ENCODE measurements around the gene TRIAP1.
"Not testable (repeated sequence)": the region's sequence is repeated elsewhere in the genome, so short reads cannot be mapped to it uniquely, and the experiment has no call there.

Gene TRIAP1

DNA sequence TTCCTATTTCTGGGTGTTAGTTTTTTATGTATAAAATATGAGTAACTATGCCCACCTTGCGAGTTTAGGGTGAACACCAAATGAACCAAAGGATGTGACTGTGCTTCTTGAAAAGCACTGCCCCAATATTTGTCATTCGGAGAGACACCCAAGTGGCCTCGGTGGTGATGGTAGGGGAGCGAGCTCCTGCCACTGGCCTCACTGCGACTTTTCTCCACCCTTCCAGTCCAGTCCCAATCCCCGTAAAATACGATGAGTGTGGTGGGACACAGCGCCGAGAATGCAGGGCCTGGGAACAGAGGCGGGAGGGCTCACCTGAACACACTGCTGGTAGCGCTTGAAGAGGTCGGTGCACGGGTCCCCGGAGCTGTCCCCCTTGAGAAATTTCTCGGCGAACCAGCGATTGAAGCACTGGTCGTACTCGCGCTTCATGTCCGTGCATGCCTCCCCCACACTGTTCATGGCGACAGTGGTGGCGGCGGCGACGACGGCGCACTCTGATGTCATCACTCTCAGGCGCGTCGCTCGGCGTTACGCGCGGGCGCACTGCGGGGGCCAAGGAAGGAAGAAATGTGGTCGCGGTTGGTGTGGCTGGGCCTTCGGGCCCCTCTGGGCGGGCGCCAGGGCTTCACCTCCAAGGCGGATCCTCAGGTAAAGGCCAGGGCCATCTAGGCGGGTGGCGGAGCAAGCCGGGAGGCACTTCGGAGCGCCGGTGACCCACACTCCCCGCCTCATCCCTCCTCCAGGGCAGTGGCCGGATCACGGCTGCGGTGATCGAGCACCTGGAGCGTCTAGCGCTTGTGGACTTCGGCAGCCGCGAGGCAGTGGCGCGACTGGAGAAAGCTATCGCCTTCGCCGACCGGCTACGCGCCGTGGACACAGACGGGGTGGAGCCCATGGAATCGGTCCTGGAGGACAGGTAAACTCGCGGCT, at the start of gene TRIAP1, which contains the start of gene GATC:
TSS of gene TRIAP1 (minus strand) at position 474 of the 933 bp plus-strand sequence. CDS start at position 462, 12 bp downstream.
TSS of gene GATC (plus strand) at position 534 of the 933 bp plus-strand sequence. CDS start at position 571, 37 bp downstream.
- peak; percentile 92 for DNase-seq

DNA sequence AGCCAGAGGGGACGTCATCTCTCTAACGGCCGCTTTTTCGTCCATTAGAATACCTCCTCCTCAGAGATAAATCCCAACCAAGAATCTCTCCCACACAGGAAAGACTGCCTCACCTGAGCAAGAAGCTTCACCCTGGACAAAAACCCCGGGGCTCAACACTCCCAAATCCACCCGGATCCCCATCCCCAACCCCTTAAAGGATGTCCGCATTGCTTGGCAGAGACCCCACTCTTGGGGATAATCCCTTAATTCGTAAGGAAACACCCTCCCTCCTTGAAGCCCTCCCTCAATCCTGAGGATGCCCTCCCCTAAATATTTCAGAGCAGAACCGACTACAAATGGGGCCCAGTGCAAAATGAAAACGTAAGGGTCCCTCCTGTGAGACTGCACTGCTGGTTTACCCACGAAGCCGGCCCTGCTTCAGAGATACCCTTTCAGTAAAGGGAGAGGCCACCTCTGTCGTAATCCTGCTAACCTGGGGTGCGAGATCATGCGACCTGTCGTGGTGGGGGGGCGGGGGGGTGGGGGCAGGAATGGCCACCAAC, 49.1 kb upstream of the TRIAP1 start:
- no peak for DNase-seq

DNA sequence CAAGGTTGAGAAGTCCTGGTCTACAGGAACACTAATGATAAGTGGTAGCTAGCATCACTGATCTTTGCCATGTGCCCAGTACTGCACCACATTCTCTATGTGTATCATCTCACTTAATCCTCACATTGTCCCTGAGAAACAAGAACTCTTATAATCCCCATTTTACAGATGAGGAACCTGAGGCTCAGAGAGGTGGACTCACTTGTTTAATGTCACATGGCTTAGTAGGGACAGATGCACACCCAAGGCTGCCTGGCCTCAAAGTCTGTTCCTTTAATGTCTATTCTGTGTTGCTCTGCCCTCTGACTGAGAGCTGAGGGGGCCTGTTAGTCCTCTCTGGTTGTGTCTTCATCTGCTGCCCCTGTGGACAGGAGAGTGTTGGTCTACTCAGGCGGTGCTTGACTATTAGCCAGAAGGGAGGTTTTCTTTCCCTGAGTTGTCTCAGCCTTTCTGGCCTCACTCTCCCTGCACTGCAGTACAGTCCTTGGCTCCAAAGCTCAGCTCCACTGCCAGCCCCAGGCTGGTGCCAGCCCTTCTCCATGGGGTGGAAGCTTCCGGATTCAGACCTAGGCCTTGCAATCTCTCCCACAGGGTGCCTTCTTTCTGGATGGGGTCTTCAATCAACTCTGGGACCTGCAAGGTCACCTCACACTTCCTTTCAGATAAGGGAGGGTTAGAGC, 44.8 kb upstream of the TRIAP1 start:
- no peak for DNase-seq

DNA sequence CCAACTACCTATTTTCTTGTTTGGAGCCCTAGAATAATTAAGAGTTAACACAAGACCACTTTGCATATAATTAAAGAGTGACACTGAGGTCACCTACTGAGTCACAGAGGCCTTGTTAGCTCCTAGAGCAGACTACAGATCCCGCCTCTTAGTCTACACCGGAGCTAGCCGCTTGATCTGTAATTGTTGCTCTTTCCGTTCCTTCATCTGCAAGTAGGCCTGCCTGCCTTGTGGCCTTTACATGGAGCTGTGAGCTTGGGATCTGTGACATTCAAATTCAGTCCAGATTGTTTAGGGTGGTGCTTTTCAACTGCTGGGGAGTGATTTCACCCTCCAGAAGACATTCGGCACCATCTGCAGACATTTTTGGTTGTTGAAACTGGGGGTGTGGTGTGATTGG, 44.1 kb upstream of the TRIAP1 start:
- DNase-seq: no peak

DNA sequence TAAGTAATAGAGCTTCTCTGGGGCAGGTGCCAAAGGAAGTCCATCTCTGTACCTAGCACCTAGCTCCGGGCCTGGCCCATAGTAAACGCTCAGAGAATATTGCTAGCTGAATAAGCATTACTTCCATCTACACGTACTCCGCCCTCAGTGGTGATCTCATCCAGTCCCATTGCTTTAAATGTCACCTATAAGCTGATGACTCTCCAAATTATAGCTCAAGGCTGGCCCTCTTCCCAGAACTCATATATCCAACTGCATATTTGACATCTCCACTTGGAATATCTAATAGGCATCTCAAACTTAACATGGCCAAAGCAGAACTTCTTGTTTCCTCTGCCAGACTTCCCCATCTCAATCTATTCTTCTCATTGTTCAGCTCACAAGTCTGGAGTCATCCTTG, 42.8 kb upstream of the TRIAP1 start:
- DNase-seq: no peak

DNA sequence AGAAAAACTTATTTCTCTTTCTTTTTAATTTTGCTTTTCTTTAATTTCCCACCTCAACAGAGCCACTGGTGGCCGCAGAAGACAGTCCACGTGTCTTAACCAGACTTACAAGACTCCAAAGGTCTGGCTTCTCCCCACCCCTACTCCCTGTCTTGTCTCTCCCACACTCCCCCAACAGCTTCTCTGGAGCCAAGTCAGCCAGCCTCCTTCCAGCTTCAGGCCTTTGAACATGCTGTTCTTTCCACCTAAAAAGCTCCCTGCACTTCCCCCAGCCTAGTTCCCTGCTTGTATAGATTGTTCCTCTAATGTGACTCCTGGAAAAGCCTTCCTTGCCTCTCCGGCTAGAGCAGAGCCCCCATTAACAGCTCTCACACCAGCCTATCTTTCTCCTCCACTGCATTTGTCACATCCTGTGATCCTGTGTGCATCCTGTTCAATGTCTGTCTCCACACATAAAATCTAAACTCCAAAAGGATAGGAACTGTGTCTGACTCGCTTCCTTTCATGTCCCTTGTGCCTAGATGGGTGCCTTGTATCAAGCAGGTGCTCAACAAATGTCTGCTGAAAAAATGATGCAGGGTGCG, 42.0 kb upstream of the TRIAP1 start:
- no peak for DNase-seq

DNA sequence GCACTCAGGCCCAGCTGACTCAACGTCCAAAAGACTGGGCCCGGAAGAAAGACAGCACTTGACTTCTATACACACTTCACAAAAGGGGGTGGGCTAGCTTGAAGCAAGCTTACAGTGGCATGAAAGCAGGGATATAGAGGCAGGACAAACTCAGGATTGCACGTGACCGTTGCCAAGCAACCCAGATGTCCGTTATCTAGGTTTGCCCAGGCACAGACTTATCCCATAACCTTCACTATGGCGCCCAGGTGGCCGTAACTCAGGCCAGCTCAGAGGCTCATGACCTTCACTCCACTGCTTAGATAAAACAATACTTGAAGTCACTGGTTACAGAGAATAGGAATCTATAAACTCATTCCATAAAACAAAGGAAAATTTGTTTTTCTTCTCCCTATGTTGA, 41.4 kb upstream of the TRIAP1 start:
- not testable (repeated sequence) for DNase-seq

DNA sequence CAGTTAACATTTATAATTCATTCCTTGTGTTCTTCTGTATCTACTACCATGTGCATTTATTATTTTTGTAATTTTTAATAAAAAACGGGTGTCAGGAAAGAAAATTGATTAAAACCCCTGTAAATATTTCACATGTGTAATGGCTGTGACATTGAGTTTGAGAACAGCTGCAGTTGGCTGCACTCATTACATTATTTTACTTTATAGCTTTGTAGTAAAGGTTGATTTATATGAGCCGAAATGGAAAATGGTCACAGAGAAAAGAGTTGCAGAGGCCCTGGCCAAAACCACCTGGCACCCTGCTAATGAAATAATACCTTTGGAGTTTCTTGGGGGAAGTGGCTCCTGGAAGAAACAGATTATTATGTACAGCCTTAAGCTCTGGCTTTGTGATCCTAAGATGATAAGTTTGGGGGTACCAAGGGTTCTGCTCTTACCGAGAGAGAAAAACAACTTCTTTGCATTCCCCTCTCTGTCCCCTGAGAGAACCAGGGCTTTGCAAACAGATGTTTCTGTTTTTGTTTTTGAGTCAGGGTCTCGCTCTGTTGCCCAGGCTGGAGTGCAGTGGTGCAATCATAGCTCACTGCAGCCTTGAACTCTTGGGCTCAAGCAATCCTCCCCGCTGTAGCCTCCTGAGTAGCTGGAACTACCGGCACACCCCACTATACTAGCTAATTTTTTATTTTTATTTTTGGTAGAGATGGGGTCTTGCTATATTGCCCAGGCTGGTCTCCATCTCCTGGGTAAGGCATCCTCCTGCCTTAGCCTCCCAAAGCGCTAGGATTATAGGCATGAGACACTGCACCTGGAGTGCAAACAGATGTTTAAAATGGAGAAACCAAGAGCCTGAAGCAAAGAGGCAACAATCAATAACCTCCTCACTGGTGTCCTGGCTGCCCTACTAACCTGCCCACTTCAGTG, 40.0 kb upstream of the TRIAP1 start:
- no peak for DNase-seq

DNA sequence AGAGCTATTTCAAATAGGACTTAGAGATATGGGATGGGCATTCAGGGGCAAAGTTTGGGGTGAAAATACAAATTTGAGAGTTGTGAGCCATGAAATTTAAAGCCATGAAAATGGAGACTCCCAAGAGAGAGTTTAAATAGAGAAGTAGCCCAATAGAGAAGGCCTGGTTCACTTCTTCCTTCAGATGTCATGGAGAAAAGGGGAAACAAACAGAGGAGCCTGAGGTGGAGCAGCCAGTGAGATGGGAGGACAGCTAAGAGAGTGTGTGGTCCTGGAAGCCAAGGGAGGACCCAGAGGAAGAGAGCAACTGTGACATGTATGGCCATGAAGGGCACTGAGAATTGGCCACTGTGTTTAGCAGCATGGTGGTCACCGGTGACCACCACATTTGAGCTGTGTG, 37.4 kb upstream of the TRIAP1 start:
- DNase-seq: no peak

DNA sequence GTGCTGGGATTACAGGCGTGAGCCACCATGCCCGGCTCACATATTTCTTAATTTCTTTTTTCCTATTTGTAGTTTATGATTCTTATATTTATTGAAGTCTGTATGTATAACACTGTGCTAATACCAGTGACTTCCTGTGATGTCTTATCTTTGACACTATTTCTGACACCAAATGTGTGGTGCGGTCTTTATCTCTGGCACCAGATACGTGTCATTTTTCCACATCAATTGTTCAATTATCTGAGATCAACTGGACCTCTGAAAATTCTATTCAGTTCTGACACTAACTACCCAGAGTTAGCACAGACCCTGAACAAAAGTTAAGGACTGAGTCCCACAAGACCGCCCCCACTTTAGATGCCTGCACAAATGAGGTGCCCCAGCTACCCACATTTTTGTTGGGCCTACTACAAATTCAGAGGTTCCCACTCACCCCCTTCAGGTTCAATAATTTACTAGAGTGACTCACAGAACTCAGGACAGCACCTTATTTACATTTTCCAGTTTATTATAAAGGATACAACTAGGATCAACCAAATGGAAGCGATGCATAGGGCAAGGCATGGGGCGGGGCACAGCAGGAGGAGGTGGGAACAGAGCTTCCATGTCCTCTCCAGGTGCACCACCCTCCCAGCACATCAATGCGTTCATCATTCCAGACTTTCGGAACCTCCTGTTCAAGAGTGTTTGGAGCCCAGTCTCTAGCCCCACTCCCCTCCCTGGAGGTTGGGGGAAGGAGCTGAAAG, 35.0 kb upstream of the TRIAP1 start:
- DNase-seq: no peak

DNA sequence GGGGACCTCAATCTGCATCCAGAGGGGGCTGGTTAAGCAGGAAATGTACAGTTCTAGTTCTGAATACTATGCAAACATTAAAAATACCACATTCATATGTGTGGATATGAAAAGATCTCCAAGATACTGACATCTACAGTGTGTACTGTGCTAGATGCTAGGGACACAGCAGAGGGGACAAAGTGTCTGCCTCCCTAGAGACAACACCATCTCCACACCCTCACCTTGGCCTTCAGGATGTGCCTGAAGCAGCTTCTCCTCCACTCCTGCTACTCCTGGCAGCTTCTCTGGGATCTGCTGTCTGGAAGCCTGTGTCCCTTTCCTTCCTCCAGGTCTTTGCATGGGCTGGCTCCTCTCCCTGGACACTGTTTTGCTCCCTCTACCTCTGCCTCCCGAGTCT, 34.0 kb upstream of the TRIAP1 start:
- no peak for DNase-seq

DNA sequence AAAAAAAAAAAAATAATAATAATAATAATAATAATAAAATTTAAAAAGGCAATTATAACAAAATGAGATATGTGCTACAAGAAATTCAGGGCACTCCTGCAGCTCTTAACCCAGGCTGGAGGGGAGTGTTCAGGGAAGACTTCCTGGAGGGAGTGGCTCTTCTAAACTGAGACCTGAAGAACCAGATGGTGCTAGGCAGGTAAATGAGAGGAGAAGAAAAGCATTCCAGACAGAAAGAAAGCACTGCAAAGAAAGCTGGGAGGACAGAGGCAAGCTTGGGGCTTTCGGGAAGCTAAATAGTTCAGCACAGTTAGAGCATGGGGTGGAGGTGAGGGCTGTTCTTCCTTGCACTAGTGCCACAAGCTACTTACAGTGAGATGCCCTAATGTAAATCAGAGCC, 33.3 kb upstream of the TRIAP1 start:
- no peak for DNase-seq

DNA sequence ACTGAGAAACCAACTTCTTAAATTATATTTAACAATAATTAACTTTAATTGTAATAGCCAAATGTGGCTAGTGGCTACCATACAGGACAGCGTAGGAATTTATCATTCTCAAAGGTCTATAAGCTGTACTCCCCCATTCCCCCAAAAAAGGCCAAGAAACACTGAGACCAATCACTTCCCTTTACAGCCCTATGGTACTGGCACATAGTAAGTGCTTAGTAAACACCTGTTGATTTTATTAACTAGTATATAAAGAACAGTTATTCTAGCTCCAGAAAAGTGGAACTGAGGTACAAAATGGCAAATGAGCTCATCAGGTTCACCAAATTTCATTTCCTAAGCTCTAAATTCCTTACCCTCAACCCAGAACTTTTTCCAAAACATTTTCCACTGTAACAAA, 29.5 kb upstream of the TRIAP1 start:
- no peak for DNase-seq

DNA sequence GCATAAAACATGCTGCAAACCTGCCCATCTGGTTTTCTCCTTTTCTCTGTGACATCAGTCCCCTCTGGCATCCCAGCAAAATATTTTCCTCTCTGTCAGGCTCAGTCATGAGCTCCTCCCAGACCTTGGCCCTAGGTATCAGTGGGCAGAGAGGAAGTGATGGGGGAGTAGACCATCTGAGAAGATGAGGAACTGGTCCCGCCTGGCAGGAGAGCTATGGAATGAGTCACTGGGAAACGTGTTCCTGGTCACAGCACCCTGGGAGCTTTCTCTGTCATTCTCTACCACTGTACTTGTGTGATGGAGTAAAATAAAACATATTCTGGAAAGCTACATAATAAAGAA, 28.4 kb upstream of the TRIAP1 start:
- no peak for DNase-seq

DNA sequence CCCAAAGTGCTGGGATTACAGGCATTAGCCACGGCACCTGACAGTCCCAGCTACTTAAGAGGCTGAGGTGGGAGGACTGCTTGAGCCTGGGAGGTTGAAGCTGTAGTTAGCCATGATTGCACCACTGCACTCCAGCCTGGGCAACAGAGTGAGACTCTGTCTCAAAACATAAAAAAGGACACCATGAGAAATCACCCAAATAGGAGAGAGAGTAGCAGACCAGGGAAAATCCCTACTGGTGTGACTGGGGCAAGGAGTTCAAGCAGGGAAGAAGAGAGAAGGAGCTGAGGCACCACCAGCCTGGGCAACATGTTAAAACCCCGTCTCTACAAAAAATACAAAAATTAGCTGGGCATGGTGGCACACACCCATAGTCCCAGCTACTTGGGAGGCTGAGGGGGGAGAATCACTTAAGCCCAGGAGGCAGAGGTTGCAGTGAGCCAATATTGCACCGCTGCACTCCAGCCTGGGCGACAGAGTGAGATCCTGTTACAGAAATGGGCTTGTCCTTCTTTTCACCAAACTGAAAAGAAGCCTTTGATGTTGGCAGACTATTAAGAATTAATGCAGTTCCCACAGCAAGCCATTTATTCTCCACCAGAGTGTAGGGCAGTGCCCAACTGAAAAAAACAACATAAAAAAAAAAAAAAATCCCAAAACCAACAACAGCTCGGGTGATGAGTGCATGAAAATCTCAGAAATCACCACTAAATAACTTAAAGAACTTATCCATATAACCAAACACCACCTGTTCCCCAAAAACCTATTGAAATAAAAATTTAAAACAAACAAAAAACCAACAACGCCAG, 27.8 kb upstream of the TRIAP1 start:
- DNase-seq: no peak

DNA sequence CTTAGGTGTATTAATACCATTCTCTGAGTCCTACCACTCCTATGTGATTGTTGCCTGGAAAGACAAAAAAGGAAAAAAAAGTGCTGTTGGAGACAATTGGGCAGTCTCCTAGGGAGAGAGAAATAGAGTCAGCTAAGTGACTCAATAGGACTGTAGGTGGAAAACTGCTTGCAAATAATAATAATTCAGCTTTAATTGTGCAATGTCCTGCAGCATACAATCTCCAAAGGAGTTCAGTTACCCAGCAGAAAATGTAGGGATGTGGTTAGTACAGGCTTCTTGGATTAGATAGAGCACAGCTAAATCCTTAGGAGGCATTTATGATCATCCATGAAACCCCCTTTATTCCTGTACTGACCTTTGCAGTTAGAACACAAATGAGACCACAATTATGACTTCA, 26.3 kb upstream of the TRIAP1 start:
- no peak for DNase-seq

DNA sequence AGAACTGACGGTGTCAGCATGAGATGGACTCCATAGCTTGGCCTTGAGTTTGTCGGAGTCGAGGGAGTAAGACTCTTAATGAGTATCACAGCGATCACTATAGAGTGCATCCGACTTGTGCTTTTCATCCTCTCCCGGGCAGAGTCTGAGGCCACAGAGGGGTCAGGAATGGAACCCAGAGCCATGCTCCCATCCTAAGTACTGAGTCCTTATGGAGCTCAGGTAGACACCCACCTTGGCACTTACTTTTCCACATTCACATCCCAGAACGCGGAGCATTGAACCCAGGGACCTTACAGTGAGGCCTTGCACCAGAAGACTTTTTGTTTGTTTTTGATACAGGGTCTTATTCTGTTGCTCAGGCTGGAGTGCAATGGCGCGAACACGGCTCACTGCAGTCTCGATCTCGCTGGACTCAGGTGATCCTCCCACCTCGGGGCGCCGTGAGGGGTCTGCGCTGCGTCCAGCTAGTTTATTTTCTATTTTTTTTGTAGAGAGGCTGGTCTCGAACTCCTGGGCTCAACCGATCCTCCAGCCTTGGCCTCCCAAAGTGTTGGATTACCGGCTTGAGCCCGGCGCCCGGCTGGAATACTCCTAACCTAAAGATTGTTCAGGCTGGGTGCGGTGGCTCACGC, 24.1 kb upstream of the TRIAP1 start:
- DNase-seq: no peak

DNA sequence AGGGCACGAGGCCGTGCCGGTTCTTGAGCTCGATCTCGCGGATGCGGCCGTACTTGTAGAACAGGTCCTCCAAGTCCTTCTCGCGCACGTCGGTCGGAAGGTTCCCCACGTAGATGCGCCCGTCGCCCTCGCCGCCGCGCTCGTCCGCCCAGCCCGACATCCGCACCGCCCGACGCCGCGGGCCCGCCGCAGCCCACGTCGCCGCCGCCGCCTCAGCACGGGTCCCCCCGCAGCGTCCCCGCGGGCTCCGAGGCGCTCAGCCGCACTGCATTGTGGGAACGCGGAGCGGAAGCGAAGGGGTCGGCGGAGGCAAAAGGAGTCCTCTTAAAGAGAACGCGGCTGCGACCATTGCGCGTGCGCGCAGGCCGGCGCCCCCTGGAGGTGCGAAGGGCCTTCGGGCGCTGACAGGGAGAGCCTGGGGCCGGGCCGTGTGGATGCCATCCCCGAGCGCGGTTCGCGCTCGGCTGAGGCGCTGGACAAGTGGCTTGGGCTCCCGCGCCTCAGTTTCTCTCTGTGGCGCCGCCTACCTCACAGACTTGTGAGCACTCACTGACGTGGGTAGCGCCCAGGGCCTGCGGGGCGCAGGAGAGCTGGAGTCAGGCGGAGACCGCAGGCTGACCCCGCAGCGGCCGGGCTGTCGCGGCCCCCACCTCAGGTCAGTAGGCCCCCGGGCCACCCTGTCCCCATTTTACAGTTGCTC, 23.4 kb upstream of the TRIAP1 start, which contains the start of gene SRSF9:
TSS of gene SRSF9 (minus strand) at position 299 of the 700 bp plus-strand sequence. CDS start at position 160, 139 bp downstream.
- peak; percentile 97 for DNase-seq

DNA sequence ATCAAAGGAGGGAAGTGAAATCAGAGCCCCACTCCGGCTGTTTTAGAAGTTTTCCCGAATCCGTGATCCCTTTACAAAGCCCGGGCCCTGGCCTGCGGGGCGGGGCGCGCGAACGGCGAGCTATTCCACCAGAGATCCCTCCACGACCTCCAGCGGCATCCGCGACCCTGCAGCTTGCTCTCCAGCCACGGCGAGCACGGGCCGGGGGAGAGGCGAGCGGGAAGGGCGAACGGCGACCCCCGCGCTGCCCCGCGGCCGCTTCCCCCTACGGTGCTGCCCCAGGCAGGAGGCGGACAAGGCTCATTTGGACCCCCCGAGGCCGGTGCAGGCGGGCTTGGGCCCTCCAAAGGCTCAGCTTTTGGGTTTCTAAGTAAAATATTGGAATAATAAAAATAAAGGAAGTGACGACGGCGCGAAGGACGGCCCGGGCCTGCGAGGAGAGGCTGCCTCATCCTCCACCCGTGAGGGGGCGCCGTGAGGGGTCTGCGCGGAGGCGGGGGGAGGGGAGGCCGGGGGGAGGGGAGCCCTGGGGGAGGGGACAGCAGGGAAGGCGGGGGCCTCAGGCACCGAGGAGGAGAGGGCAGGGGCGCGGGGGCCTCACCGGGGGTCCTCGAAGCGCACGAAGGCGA, 22.8 kb upstream of the TRIAP1 start:
- DNase-seq: no peak

Measured in activated T-cell treated with anti-CD3 and anti-CD28 coated beads, Interleukin-2, amount 50 U/mL, for 1 hour (primary cell).